Astrocyte (in vitro differentiated cells and primary cell): ENCODE data around the gene SPATA19. TPM values are rescaled to one million over a fixed set of nuclear protein-coding genes. Genes with fewer than 3 reads are reported as not detected.

Source experiments
- DNase-seq: peaks from one replicate; pipeline ENCODE4 v3.0.0-alpha.2; 2010; ENCODE audit warnings: low read depth
- FAIRE-seq: peaks from 2 replicates; lab custom pipeline; 2011; peaks lifted over from hg19 to GRCh38; lab: Jason Lieb, UNC
- H2AFZ ChIP-seq: 2 replicates; pipeline ENCODE4 v1.6.0; 2012; ENCODE audit warnings: low read depth, low read length, inconsistent platforms
- H3K27ac ChIP-seq: 2 replicates; pipeline ENCODE4 v1.5.1; 2011; ENCODE audit warnings: low read depth, low read length, inconsistent platforms
- H3K27me3 ChIP-seq: 2 replicates; pipeline ENCODE4 v1.6.0; 2011; ENCODE audit warnings: low read length, inconsistent platforms; ENCODE audit not compliant: insufficient read depth
- H3K36me3 ChIP-seq: 2 replicates; pipeline ENCODE4 v1.5.1; 2011; ENCODE audit warnings: low read length, inconsistent platforms; ENCODE audit not compliant: insufficient read depth
- H3K4me1 ChIP-seq: 2 replicates; pipeline ENCODE4 v1.5.1; 2011; ENCODE audit warnings: low read length, inconsistent platforms; ENCODE audit not compliant: insufficient read depth
- H3K4me2 ChIP-seq: 2 replicates; pipeline ENCODE4 v1.6.0; 2012; ENCODE audit warnings: low read length, inconsistent platforms
- H3K4me3 ChIP-seq: 2 replicates; pipeline ENCODE4 v1.5.1; 2011; ENCODE audit warnings: low read depth, mild to moderate bottlenecking, low read length, inconsistent platforms; ENCODE audit not compliant: insufficient read depth
- H3K79me2 ChIP-seq: 2 replicates; pipeline ENCODE4 v1.6.0; 2012; ENCODE audit warnings: mild to moderate bottlenecking, low read length, inconsistent platforms; ENCODE audit not compliant: insufficient read depth
- H3K9ac ChIP-seq: 2 replicates; pipeline ENCODE4 v1.6.0; 2012; ENCODE audit warnings: mild to moderate bottlenecking, low read length, inconsistent platforms
- H3K9me3 ChIP-seq: 2 replicates; pipeline ENCODE4 v1.5.1; 2012; ENCODE audit warnings: low read depth, mild to moderate bottlenecking, low read length, inconsistent platforms; ENCODE audit not compliant: insufficient read depth
- H4K20me1 ChIP-seq: 2 replicates; pipeline ENCODE4 v1.6.0; 2012; ENCODE audit warnings: low read length, inconsistent platforms; ENCODE audit not compliant: insufficient read depth
- H3K27ac Mint-ChIP-seq: one replicate; pipeline ENCODE4 v1.8.0; 2021; ENCODE audit warnings: mild to moderate bottlenecking, mixed read lengths; ENCODE audit not compliant: unreplicated experiment
- H3K27me3 Mint-ChIP-seq: one replicate; pipeline ENCODE4 v1.8.0; 2021; ENCODE audit warnings: low read depth, mixed read lengths; ENCODE audit not compliant: unreplicated experiment
- H3K36me3 Mint-ChIP-seq: one replicate; pipeline ENCODE4 v1.8.0; 2021; ENCODE audit warnings: low read depth, mixed read lengths; ENCODE audit not compliant: unreplicated experiment
- H3K4me1 Mint-ChIP-seq: one replicate; pipeline ENCODE4 v1.8.0; 2021; ENCODE audit warnings: low read depth, mixed read lengths; ENCODE audit not compliant: unreplicated experiment
- H3K4me3 Mint-ChIP-seq: one replicate; pipeline ENCODE4 v1.8.0; 2021; ENCODE audit warnings: mild to moderate bottlenecking, moderate library complexity, mixed read lengths; ENCODE audit not compliant: unreplicated experiment
- H3K9me3 Mint-ChIP-seq: one replicate; pipeline ENCODE4 v1.8.0; 2021; ENCODE audit warnings: mild to moderate bottlenecking, mixed read lengths; ENCODE audit not compliant: unreplicated experiment
- EZH2 ChIP-seq: IDR thresholded peaks from 2 replicates; pipeline ENCODE4 v1.6.1; 2012; ENCODE audit warnings: mild to moderate bottlenecking, low read length, inconsistent platforms; ENCODE audit not compliant: insufficient read depth
- total RNA-seq: library from RNA; stranded (reverse); gene quantifications from 2 replicates; pipeline ENCODE4 v1.2.1, GENCODE V29; 2021
- TF ChIP-seq, protein P1 (sequence below): IDR thresholded peaks from 2 replicates; pipeline ENCODE4 v1.5.1; 2011; ENCODE audit warnings: low read depth, mild to moderate bottlenecking, inconsistent platforms, low read length, moderate library complexity; ENCODE audit not compliant: insufficient read depth

Gene SPATA19
- total RNA-seq, 1 donor from 2014 or later = not detected

GRCh38 chr11:133842053-133842452 is 3.3 kb downstream of the SPATA19 start:
- H4K20me1 ChIP-seq = no peaks in the 10 kb centered on the region
- H3K9me3 Mint-ChIP-seq = peaks cover 5% of the 10 kb centered on the region
- H3K27ac Mint-ChIP-seq = no peak overlapping the region
- no peaks in the 10 kb centered on the region for H3K36me3 ChIP-seq
- H3K79me2 ChIP-seq = no peaks in the 10 kb centered on the region
- no peak overlapping the region for H2AFZ ChIP-seq
- H3K4me1 ChIP-seq = no peaks in the 10 kb centered on the region
- DNase-seq (no peak), FAIRE-seq (no peak)
- TF ChIP-seq EZH2 = no peak
- TF ChIP-seq, protein P1, sequence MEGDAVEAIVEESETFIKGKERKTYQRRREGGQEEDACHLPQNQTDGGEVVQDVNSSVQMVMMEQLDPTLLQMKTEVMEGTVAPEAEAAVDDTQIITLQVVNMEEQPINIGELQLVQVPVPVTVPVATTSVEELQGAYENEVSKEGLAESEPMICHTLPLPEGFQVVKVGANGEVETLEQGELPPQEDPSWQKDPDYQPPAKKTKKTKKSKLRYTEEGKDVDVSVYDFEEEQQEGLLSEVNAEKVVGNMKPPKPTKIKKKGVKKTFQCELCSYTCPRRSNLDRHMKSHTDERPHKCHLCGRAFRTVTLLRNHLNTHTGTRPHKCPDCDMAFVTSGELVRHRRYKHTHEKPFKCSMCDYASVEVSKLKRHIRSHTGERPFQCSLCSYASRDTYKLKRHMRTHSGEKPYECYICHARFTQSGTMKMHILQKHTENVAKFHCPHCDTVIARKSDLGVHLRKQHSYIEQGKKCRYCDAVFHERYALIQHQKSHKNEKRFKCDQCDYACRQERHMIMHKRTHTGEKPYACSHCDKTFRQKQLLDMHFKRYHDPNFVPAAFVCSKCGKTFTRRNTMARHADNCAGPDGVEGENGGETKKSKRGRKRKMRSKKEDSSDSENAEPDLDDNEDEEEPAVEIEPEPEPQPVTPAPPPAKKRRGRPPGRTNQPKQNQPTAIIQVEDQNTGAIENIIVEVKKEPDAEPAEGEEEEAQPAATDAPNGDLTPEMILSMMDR = no peak
- peaks cover 34% of the 10 kb centered on the region for H3K27me3 Mint-ChIP-seq
- no peak overlapping the region for H3K9ac ChIP-seq
- H3K4me2 ChIP-seq = no peak overlapping the region
- H3K4me3 ChIP-seq = no peak overlapping the region
- no peak overlapping the region for H3K4me3 Mint-ChIP-seq
- peaks cover 3% of the 10 kb centered on the region for H3K9me3 ChIP-seq
- H3K4me1 Mint-ChIP-seq = peaks cover 3% of the 10 kb centered on the region
- H3K27me3 ChIP-seq = no peaks in the 10 kb centered on the region
- no peaks in the 10 kb centered on the region for H3K36me3 Mint-ChIP-seq
- no peak overlapping the region for H3K27ac ChIP-seq

- H2AFZ ChIP-seq = no peak overlapping the region
- H3K27me3 ChIP-seq = no peaks in the 10 kb centered on the region
- H3K36me3 ChIP-seq = no peaks in the 10 kb centered on the region
- H3K27me3 Mint-ChIP-seq = peaks cover 34% of the 10 kb centered on the region
- no peaks in the 10 kb centered on the region for H3K4me1 ChIP-seq
- no peak overlapping the region for H3K27ac Mint-ChIP-seq
- H3K9me3 ChIP-seq = peaks cover 3% of the 10 kb centered on the region
- H3K9me3 Mint-ChIP-seq = peaks cover 3% of the 10 kb centered on the region
- no peak overlapping the region for H3K4me3 Mint-ChIP-seq
- no peaks in the 10 kb centered on the region for H4K20me1 ChIP-seq
- no peak overlapping the region for H3K4me3 ChIP-seq
- peaks cover 3% of the 10 kb centered on the region for H3K4me1 Mint-ChIP-seq
- no peak overlapping the region for H3K4me2 ChIP-seq
- FAIRE-seq (no peak), DNase-seq (no peak)
- H3K9ac ChIP-seq = no peak overlapping the region
- TF ChIP-seq EZH2 = no peak
- TF ChIP-seq, protein P1 = no peak
- H3K36me3 Mint-ChIP-seq = no peaks in the 10 kb centered on the region
- H3K27ac ChIP-seq = no peak overlapping the region
- no peaks in the 10 kb centered on the region for H3K79me2 ChIP-seq
These were observed 3.9 kb downstream of the SPATA19 start for GRCh38 chr11:133841279-133842043.

- H3K36me3 ChIP-seq = no peaks in the 10 kb centered on the region
These were observed 4.8 kb downstream of the SPATA19 start for GRCh38 chr11:133840479-133840941.

More at GRCh38 chr11:133840479-133840941, 4.8 kb downstream of the SPATA19 start:
- no peak for TF ChIP-seq EZH2
- TF ChIP-seq, protein P1 = no peak
- Mint-ChIP-seq H3K9me3 (no peaks in the 10 kb centered on the region), H3K4me1 (peaks cover 3% of the 10 kb centered on the region), H3K27me3 (peaks cover 32% of the 10 kb centered on the region), H3K36me3 (no peaks in the 10 kb centered on the region), H3K4me3 (no peak overlapping the region), H3K27ac (no peak overlapping the region)
- no peak overlapping the region for H3K4me2 ChIP-seq
- H3K9ac ChIP-seq = no peak overlapping the region
- H3K79me2 ChIP-seq = no peaks in the 10 kb centered on the region
- FAIRE-seq = no peak
- H2AFZ ChIP-seq = no peak overlapping the region
- no peaks in the 10 kb centered on the region for H3K4me1 ChIP-seq
- no peak for DNase-seq
- H4K20me1 ChIP-seq = no peaks in the 10 kb centered on the region
- no peaks in the 10 kb centered on the region for H3K27me3 ChIP-seq
- peaks cover 3% of the 10 kb centered on the region for H3K9me3 ChIP-seq
- H3K4me3 ChIP-seq = no peak overlapping the region
- no peak overlapping the region for H3K27ac ChIP-seq
